NCI-H1930 (cell line): ENCODE measurements around the gene ZNF423.

Experiments used
- DNase-seq, 2 experiments: peaks; one replicate each; lab custom pipeline; 2025; lab: John Stamatoyannopoulos, UW

Gene ZNF423

GRCh38 chr16:49492896-49493626 is 362.9 kb downstream of the ZNF423 start:
- no peak for DNase-seq

GRCh38 chr16:49491771-49492761 is 363.8 kb downstream of the ZNF423 start:
- DNase-seq = peak in 1 of 2 experiments; percentile 4

GRCh38 chr16:49491106-49491670 is 364.7 kb downstream of the ZNF423 start:
- DNase-seq = no peak

- DNase-seq = no peak
These were observed 365.6 kb downstream of the ZNF423 start for GRCh38 chr16:49490321-49490705.

GRCh38 chr16:49489686-49490320 is 366.1 kb downstream of the ZNF423 start:
- no peak for DNase-seq

GRCh38 chr16:49488740-49489525 is 367.0 kb downstream of the ZNF423 start:
- DNase-seq = no peak

- no peak for DNase-seq
These were observed 367.6 kb downstream of the ZNF423 start for GRCh38 chr16:49488336-49488735.

- no peak for DNase-seq
These were observed 368.2 kb downstream of the ZNF423 start for GRCh38 chr16:49487746-49488145.

GRCh38 chr16:49486400-49486799 is 369.5 kb downstream of the ZNF423 start:
- no peak for DNase-seq

- no peak for DNase-seq
These were observed 370.2 kb downstream of the ZNF423 start for GRCh38 chr16:49485663-49486062.

- no peak for DNase-seq
These were observed 371.0 kb downstream of the ZNF423 start for GRCh38 chr16:49484936-49485335.

- no peak for DNase-seq
These were observed 371.5 kb downstream of the ZNF423 start for GRCh38 chr16:49484451-49484849.

- DNase-seq = no peak
These were observed 372.1 kb downstream of the ZNF423 start for GRCh38 chr16:49483651-49484450.

GRCh38 chr16:49483251-49483650 is 372.7 kb downstream of the ZNF423 start:
- DNase-seq = no peak

- no peak for DNase-seq
These were observed 373.2 kb downstream of the ZNF423 start for GRCh38 chr16:49482690-49483089.

GRCh38 chr16:49478616-49479015 is 377.3 kb downstream of the ZNF423 start:
- DNase-seq = no peak

- DNase-seq = no peak
These were observed 377.8 kb downstream of the ZNF423 start for GRCh38 chr16:49478107-49478506.

GRCh38 chr16:49477250-49477895 is 378.5 kb downstream of the ZNF423 start:
- DNase-seq = no peak

GRCh38 chr16:49474741-49475140 is 381.2 kb downstream of the ZNF423 start:
- no peak for DNase-seq

GRCh38 chr16:49473773-49474172 is 382.1 kb downstream of the ZNF423 start:
- no peak for DNase-seq
